Effector CD4-positive, alpha-beta T cell (primary cell): ENCODE data around the gene SMIM9.

ENCODE experiments used
- DNase-seq: peaks from one replicate; pipeline ENCODE4 v3.0.0-alpha.2; 2020

Gene SMIM9

DNA sequence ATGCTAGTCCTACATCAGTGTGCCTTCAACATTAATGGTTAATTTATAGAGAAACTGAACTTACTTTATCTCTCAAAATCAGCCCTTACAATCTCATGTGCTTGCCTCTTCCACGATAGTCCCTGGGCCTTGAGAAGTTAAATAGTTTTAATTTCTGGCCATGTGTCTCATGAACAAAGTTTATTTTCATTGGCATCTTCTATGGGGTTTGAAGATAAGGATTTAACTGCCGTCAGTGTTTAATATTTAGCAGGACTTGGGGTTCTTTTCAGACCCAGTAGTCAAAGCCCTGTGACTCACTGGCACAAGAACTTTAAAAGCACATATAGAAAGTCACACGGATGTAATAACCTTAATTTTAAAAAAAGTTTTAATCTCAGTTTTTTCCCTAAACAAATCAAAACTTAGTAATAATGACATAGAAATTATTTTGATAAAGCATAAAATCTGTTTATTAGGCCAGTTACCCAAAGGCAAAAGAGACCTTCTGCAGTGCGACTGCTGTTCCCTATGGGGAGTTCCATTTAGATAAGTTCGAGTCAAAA lies 19.1 kb downstream of the SMIM9 start:
- no peak for DNase-seq

DNA sequence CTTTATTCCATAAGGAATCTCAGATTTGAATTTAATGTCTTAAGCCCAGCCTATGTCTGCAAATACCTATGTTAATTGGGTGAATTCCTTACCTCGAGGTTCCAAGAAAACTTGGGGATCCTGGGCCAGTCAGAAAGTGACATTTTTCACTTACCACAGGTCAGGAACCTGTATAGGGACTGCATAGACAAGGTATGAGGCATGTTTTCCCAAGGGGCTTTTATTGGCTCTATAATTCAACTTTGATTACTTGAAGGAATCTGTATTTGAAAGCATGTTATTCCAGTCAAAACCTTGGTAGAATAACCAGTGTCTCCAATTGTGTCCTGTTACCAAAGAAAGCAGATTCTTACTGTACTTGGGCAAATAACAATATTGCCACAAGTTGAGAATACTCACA lies 20.7 kb downstream of the SMIM9 start:
- no peak for DNase-seq

DNA sequence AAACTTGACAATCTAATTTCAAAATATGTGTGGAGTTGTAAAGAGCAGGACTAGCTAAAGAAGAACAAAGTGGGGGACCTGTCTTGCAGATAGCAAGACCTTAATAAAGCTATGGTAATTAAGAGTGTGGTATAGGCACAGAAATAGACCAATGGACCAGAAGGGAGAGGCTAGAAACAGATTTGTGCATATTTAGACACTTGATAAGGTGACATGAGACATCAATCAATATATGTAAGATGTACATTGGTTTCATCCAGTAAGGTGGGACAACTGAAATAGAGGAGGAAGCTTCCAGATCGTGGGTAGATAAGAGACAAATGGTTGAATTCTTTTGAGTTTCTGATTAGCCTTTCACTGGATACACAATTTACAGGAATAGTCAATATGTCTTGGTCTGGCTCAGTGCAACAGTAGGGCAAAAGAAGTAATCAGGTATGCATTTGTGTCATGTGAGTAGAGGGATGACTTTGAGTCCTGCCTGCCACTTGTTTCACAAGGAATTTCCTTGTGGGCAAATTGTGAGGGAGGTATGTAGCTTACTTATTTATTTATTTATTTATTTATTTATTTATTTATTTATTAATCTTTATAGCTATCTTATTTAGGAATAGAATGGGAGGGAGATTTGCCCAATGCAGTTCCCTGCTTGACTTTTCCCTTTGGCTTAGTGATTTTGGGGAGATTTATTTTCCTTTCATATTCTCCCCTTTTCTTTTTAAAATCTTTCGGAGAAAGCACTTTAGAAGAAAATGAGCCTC lies 21.9 kb downstream of the SMIM9 start:
- no peak for DNase-seq

DNA sequence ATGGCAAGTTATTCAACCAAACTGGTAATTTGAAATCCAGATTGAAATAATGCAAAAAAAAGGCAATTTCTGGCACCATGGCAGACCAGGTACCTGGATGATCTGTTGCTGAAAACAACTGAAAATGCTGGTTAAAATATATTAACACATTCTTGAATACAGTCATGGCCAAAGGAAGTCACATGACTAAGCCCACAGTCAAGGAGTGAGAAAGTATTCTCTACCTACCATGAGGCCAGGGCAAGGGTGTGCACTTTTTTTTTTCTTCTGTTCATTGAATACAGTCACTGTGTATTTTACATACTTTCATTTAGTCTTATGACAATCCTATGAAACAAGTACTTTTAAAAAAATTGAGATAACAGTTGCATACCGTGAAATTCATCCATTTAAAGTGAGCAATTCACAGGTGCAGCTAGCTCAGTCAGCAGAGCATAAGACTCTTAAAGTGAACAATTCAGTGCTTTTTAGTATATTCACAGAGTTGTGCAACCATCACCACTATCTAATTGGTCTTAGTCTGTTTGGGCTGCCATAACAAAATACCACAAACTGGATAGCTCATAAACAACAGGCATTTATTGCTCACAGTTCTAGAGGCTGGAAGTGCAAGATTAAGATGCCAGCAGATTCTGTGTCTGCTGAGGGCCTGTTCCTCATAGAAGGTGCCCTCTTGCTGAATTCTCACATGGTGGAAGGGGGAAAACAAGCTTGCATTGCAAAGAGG lies 24.4 kb downstream of the SMIM9 start:
- no peak for DNase-seq

DNA sequence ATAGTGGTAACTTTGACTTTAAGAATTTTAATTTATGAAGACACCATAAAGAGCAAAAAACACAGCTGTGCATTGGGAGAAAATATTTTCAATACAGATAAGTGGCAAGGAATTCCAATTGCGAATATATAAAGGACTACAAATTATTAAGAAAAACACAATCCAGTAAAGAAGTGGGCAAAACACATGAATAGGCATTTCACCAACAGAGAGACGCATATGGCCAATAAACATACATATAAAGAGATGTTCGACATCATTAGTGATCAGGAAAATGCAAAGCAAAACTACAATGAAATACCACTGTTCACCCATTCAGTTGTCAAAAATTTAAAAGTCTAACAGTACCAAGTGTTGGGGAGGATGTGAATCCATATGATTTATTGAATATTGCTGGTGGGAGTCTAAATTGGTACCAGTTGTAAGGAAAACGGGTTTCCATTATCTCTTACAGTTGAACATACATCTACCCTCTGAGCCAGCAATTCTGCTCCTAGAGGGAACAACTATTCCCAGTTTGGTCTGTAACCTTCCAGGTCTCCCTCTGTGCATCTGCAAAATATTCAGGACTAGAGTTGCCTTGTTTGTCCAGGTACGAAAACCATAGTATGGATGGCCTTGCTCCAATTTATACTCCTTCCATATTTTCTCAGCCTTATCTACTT lies 27.5 kb downstream of the SMIM9 start:
- DNase-seq = no peak

DNA sequence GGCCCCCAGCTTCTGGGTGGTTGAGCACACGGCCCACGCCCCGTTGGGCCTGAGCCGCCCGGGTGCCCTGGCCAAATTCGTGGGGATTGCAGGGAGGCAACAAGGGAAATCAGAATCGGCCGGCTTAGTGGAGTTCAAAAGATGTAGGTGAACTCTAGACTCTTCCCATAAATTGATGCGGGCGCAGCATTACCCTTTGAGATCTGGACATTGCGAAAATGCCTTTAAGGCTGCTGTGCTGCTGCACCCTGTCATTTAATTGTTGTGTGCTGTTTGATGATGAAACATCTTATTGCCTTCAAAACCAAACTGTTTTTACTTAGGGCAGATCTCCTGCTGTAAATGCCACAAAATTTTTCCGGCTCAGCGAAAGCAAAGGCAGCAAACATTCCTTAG lies 28.8 kb downstream of the SMIM9 start:
- DNase-seq = no peak

DNA sequence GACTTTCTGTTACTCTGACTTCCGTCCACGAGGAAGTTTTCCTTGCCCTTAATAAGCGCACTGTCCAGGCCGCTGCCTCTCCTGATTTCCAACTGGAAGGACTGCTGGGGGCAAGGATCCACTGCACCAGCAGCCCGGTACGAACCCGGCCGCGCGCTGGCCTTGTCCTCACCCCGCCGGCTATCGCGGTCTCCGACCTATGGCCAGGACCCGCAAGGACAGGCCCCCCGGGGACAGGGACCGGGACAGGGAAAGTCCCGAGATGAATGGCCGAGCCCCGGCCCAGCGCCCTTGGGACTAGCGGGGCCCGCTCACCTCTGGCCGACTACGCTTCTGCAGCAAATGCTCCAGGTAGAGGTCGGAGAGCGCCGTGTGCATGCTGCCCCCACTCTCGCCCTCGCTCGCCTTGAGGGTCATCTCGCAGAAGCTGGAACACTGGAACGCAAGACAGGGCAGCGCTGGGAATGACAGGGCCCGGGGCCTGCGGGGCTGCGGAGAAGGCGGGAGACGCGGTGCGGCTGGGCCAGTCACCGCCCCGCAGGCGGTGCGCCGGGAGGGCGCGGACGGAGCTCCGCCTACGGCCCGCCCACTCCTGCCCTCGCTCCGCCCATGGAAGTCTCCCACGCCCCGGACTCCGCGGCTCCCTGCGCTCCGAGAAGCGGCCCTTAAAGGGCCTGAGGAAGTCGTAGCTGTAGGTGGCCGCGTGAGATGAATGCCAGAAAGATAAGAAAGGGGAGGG lies 29.3 kb downstream of the SMIM9 start, which contains the start of gene MPP1:
Gene MPP1 (minus strand): TSS at position 529 of the 739 bp plus-strand sequence. CDS start 112 bp downstream, at position 417.
- DNase-seq = peak; percentile 55

DNA sequence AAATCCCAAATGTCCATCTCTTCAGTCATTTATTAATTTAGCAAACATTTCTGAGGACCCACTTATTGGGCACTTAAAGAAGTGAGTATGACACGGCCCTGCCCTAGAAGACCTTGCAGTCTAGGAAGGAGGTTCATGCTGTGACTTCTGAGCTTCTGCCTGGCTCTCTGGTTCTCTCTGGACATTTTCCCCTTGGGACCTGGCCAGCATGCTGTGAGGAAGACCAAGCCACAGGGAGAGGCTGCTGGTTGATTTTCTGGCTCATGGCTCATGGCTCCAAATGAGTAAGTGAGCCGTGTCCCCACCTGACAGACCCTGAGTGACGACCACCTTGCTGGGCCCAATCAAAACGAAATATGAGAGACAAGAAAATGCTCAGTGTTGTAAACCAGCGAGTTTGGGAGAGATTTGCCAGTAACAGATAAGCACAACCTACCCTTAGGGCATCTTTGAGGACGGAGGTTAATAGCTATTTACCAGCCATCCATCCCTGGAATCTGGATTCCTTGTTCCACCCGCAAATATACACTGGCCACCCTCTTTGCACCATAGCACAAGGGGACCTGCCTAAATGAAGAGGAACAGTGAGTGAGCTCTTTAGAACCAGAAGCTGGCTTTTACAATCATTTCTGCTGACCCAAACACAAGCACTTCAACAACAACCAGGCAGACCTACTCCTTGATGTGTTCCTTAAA lies 30.1 kb downstream of the SMIM9 start:
- no peak for DNase-seq

DNA sequence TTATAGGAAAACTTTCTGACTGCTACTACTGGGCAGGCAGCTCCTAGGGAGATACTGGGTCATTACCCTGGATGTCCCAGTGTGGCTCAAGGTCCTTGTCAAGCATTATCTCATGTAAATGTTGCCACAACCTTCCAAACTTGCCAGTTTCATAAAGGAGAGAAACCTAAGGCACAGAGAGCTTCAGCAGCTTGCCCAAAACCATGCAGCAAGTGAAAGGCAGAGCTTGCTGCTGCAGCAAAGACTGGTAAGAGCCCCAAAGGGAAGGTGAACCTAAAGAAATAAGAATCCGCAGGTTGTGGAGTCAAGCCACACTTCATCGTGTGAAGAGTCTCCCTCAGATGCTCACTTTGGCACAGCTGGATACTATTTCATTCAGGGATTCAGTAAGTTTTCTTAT lies 31.5 kb downstream of the SMIM9 start:
- no peak for DNase-seq

DNA sequence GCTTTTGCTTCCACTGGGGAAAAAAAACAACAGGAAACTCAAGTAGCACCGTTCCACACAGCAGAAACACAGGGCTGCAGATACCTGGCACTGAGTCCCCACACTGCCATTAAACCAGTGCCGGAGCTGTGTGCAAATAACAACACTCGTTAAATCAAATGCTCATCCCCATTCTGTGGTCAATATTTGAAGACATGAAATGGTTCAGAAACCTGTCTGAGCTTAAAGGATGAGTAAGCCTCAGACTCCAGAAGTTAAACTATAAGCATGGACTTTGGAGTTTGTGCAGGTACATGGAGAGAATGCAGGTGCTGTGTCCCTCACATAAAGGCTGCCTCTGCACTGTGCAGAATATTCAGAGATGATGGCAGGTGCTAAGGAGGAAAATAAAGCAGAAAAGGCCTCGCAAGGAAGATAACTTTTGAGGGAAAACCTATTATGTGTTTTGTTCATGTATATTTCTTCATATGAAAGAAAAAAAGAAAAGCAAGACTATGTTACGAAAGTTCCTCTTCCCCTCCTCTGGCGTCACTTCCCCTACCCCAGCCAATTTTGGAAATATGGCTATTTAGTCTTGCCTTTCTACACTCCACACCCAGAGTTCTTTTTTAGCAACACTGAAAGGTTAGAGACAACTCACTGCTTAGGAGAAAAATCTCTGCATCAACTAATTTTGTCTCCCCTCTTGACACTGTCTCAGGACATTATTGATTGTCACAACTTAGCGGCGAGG lies 33.8 kb downstream of the SMIM9 start:
- DNase-seq = no peak

DNA sequence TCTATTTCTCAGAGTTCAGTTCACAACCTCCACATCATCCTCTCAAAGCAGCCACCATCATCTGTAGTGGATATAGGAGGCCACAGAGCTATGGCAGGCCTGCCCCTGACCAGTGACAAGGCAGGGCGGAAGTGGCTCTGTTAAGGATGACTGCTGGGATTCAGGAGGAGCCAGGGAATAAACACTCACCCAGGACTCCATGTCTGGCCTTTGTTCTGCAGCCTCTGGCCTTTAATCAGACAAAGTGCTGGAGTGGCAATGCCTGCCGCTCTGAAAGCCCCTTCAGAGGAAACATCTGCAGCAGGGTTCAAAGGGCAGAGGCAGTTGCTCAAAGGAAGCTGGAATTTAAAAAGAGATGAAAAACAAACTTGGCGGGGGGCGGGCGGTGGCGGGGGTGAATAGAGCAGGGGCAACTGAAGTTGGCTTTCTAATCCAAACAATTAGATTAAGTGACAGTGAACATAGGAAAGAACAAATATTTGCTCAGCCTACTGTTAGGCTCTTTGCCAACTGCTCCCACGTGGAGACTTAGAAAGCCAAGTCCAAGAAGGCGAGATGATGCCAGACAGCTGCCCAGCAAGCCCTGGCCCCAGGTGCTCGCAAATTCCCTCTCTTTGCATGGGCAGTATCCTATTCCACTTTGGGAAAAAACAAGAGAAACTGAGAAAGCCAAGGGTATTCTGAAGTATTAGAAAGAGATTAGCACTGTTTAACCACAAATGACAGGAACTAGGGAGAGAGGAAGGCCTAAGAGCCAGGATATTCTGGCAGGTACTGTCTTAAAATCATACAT lies 34.7 kb downstream of the SMIM9 start:
- no peak for DNase-seq

DNA sequence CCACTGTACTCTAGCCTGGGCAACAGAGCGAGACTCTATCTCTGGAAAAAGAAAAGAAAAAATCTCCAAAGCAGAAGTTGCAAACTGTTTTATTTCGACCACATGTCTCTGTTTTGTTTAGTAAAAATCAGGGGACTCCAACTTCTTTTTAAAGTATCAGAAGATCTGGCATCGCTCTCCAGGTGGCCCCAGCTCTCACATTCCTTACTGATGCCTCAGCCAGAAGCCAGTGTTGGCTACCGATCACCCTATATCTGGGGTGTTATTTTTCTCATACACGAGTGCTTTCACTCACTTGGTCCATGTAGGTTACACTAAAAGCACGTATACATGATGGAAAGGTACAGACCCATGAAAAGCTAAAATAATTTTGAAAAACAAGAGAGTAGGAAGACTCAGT lies 37.5 kb downstream of the SMIM9 start:
- DNase-seq = no peak

DNA sequence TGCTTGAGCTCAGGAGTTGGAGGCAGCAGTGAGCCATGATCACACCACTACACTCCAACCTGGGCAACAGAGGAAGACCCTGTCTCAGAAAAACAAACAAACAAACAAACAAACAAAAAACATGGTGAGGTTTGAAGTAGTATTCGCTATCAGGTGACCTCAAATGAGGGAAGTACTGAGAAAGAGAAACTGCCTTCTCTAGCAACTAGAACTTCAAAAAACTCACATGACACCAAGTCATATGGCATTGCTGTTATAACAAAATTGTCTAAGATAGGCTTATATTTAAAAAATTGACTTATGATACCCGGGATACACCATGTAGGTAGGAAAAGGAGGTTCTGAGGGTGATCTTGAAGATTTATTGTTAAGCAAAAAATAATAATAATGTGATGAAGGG lies 39.4 kb downstream of the SMIM9 start:
- no peak for DNase-seq

DNA sequence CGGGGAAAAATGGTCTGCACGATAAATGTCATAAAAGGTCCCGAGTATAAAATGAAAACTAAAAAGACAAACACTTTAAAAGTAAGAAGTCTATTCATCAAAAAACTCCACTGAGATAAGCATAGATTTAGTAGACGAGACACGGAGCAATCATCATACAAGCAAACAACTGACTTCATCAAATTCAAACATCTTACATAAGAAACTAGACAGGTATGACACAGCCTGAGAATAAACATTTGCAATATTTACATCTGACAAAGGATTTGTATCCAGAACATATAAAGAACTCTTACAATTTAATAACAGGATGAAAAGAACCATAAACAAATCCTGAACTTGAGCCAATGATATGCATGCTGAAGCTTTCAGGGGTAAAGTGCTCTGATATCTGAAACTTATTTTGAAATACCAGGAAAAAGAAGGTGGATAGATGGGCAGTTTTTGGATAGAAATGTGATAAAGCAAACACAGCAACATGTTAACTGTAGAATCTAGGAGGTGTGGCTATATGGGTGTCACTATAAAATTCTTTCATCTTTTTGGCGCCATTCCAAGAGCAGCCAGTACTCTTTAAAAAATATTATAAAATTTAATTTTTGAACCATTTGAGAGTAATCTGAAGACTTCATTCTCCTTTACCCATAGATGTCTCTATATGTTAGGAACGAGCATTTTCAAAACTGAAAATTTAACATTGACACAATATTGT lies 41.2 kb downstream of the SMIM9 start:
- no peak for DNase-seq

DNA sequence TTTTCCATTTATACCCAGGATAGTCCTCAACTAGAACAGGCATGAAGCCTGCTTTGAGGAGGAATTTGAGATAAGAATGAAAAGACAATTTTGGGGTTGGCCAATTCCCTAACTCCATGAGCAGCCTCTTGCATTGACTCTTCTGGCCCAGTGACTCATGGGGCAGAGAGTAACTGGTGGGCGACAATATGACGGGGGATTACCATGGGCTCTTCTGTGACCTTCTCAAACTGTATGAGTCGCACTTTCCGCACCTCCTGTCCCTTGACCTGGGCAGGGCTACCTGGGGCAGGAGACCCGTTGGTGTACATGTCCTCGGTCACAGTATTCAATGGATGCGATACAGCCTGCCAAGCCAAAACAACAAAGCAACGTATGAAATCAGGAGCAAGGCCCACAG lies 42.5 kb downstream of the SMIM9 start:
- DNase-seq = no peak

DNA sequence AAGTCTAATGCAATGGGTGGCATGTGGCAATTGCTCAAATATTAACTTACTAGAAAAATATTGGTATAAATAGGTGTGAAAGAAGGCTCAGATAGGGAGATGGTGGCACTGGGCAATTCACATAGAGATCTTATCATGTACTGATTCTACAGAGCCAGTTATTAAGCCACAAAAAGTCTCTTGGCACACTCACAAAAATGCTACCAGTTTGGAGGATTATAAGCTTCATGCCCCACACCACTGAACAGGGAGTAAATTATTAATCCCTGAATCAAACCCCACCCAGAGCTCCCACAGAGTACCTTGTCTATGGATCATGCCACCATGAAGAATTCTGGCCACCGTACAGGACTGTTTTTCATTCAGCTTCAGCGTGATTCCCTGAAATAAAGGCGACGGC lies 43.0 kb downstream of the SMIM9 start:
- DNase-seq = no peak

DNA sequence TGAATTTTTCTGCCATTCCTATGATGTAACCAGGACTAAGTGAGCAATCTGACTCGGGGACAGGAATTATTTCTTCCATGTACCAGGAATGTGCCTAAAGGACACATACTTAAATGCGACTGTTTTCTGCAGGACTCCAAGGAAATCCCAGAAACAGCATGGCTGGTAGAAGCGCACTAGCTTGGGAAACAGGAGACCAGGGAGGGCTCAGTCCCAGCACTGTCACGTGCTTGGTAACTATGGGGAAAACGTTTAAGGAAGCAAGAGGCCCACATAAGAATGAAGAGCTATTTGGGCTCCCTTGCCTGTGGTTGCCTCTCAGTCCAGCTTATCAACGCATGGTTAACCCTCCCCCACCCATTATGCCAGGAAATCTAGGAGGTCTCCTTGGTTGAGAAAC lies 48.7 kb downstream of the SMIM9 start:
- DNase-seq = no peak

DNA sequence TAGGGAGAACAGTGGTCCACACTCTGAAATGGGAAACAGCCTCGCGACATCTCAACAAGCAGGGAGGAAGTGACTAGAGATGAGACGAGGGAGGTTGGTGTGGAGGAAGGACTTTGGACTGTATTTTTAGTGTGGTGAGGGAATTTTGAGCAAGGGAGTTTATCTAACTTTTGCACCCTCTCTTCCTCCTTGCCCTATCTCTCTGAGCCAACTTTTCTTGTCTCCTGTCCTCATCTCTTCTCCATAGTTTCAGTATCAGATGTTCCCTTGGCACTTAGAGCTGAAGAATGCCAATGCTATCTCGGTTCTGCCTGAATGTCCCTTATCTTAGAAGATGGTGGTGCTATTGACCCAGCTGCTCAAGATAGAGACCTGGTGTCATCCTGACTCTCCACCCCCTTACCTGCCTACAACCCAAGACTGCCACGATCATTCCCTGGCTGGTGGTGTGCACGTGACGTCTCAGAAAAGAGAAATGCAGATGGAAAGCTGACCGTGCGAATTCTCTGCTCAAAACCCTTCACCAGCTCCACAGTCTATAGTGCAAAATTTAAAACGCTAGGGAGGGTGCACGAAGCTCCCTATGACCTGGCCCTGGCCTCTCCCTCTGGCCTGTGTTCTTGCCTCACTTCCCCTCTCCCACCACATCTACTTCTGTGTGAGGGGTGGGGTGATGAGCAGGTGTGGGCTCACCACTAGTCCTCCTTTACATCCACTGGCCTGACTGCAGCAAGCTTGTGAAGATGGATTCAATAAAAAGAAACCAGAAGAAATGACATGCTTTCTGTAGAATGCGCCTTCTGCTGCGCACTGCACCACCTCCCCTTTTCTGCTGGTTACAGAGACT lies 50.1 kb downstream of the SMIM9 start:
- DNase-seq = no peak

DNA sequence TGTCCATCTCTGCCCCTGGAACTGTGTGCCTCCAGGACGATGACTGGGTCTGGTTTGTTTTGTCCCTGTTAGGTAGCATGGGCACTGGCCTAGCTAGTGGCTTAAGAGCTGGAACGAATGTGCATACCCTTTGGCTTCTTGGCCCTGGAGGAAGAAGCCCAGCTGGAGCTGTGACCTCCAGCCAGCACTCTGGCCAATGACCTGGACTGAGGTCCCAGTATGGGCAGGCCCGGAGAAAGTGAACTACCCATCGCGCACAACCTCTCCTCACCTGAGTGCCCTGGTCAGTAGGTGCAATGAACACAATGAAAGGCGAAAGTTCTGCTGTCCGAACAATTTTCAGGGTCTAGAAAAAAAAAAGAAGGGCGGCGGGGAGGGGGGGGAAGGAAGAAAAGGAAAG lies 53.5 kb downstream of the SMIM9 start:
- DNase-seq = no peak
